HepG2 (cell line): Measurements from ENCODE around the gene ZKSCAN4. TPM values are rescaled to one million over a fixed set of nuclear protein-coding genes. Genes with fewer than 3 reads are reported as not detected.

ENCODE experiments used
- HDAC1 ChIP-seq: sonication (generic); formaldehyde crosslinking; IDR thresholded peaks from 2 replicates; pipeline ENCODE4 v1.5.1; 2020; ENCODE audit warnings: mild to moderate bottlenecking, missing genetic modification reagents
- JUNB ChIP-seq: sonication (generic); formaldehyde crosslinking; IDR thresholded peaks from 2 replicates; pipeline ENCODE4 v1.8.0; 2022; ENCODE audit warnings: missing genetic modification reagents, mild to moderate bottlenecking, borderline replicate concordance
- KLF11 ChIP-seq: IDR thresholded peaks from 2 replicates; pipeline ENCODE4 v1.6.1; 2016; ENCODE audit warnings: missing compliant biosample characterization
- MEIS2 ChIP-seq: sonication (generic); formaldehyde crosslinking; IDR thresholded peaks from 2 replicates; pipeline ENCODE4 v1.9.0; 2021; ENCODE audit warnings: mild to moderate bottlenecking, missing genetic modification reagents
- MYNN ChIP-seq: sonication (generic); formaldehyde crosslinking; IDR thresholded peaks from 2 replicates; pipeline ENCODE4 v1.4.0; 2020; ENCODE audit warnings: mild to moderate bottlenecking, low read depth, missing genetic modification reagents
- RCOR2 ChIP-seq: IDR thresholded peaks from 2 replicates; pipeline ENCODE4 v1.6.1; 2016; ENCODE audit warnings: missing biosample characterization, missing genetic modification reagents
- UBTF ChIP-seq: sonication (generic); formaldehyde crosslinking; IDR thresholded peaks from 2 replicates; pipeline ENCODE4 v1.4.0; 2020; ENCODE audit warnings: mild to moderate bottlenecking, missing genetic modification reagents
- YEATS4 ChIP-seq: sonication (generic); formaldehyde crosslinking; IDR thresholded peaks from 2 replicates; pipeline ENCODE4 v1.4.0; 2020; ENCODE audit warnings: missing genetic modification reagents, borderline replicate concordance
- ZBTB40 ChIP-seq, 2 experiments: fragments of 450-650 bp in 1 of 2; sonication (generic) in 1 of 2; formaldehyde crosslinking in 1 of 2; IDR thresholded peaks; 2 replicates each; pipeline versions ENCODE4 v1.6.1 to v1.8.0; 2016 to 2022; ENCODE audit warnings: antibody characterized with exemption in 1 of 2, mild to moderate bottlenecking in 1 of 2, missing genetic modification reagents in 1 of 2
- ZBTB43 ChIP-seq: sonication (generic); formaldehyde crosslinking; conservative IDR thresholded peaks from 2 replicates; pipeline ENCODE4 v1.4.0; 2020; ENCODE audit warnings: missing genetic modification reagents
- ZNF10 ChIP-seq: sonication (generic); formaldehyde crosslinking; IDR thresholded peaks from 2 replicates; pipeline ENCODE4 v1.4.0; 2020; ENCODE audit warnings: mild to moderate bottlenecking, low read depth, missing genetic modification reagents, borderline replicate concordance
- ZNF331 ChIP-seq: sonication (generic); formaldehyde crosslinking; IDR thresholded peaks from 2 replicates; pipeline ENCODE4 v1.4.0; 2020; ENCODE audit warnings: missing genetic modification reagents
- ZNF333 ChIP-seq: sonication (generic); formaldehyde crosslinking; IDR thresholded peaks from 2 replicates; pipeline ENCODE4 v1.4.0; 2020; ENCODE audit warnings: mild to moderate bottlenecking, missing genetic modification reagents, borderline replicate concordance
- ZNF451 ChIP-seq: sonication (generic); formaldehyde crosslinking; IDR thresholded peaks from 2 replicates; pipeline ENCODE4 v1.5.0; 2020; ENCODE audit warnings: mild to moderate bottlenecking, missing genetic modification reagents
- ZNF547 ChIP-seq: sonication (generic); formaldehyde crosslinking; IDR thresholded peaks from 2 replicates; pipeline ENCODE4 v1.5.1; 2020; ENCODE audit warnings: mild to moderate bottlenecking, missing genetic modification reagents
- ZNF572 ChIP-seq: sonication (generic); formaldehyde crosslinking; IDR thresholded peaks from 2 replicates; pipeline ENCODE4 v1.5.1; 2020; ENCODE audit warnings: mild to moderate bottlenecking, missing genetic modification reagents
- polyA plus RNA-seq, 8 experiments: library from polyadenylated mRNA; depleted of rRNA in 3 of 8; stranded (reverse) in 7 of 8; unstranded in 1 of 8; fragments of >200 nt; fragmentation: Illumina TruSeq in 4 of 8; extraction: Trizol in 4 of 8; gene quantifications; 2 replicates each; pipeline versions ENCODE4 v1.2.1 to v1.2.3, GENCODE V29; 2011 to 2016; ENCODE audit warnings: low read depth in 4 of 8, missing spikeins in 1 of 8, mixed read lengths in 1 of 8; ENCODE audit not compliant: insufficient read depth in 1 of 8
- total RNA-seq, 5 experiments: library from RNA; depleted of rRNA; stranded (reverse); fragments of >200 nt; fragmentation: Illumina TruSeq; extraction: Trizol; gene quantifications; 2 replicates each; pipeline ENCODE4 v1.2.3, GENCODE V29; 2016; ENCODE audit warnings: low read depth in 1 of 5

The ZKSCAN4 gene
- total and polyA plus RNA-seq, 2 of the 13 experiments (the other 11 are each of a cell fraction or from before 2014, with no cell fraction given) = 2.9 to 7.8 TPM

GRCh38 chr6:28281288-28282064, 29.4 kb upstream of the ZKSCAN4 start, which contains the start of gene PGBD1 (continued):
- TF ChIP-seq ZBTB43 (CRISPR knock-in tag) (peak; percentile 51; the same call in 1 of the 2 replicates), ZNF333 (0 out of 2 replicates have a peak, but pooled peaks have one; percentile 58), ZNF572 (no peak), RCOR2 (CRISPR knock-in tag) (no peak), UBTF (CRISPR knock-in tag) (peak; percentile 96), ZNF10 (no peak), YEATS4 (peak; percentile 86), ZBTB40 (IDR thresholded peaks at IDR 0.05) (no peak), ZBTB40 (CRISPR knock-in tag; IDR thresholded peaks at IDR 0.05) (peak; percentile 48; the same call in 1 of the 2 replicates), HDAC1 (CRISPR knock-in tag) (peak; percentile 69; the same call in 1 of the 2 replicates), MYNN (CRISPR knock-in tag) (peak; percentile 70; the same call in 1 of the 2 replicates), ZNF451 (CRISPR knock-in tag) (0 out of 2 replicates have a peak, but pooled peaks have one; percentile 45), KLF11 (0 out of 2 replicates have a peak, but pooled peaks have one; percentile 14), MEIS2 (CRISPR knock-in tag) (no peak), ZNF331 (peak; percentile 19; the same call in 1 of the 2 replicates), JUNB (CRISPR knock-in tag) (no peak), ZNF547 (CRISPR knock-in tag) (peak; percentile 78)
